Fibroblast of mammary gland (primary cell): ENCODE data around the gene ZNF358.

Experiments used
- DNase-seq: peaks from one replicate; pipeline ENCODE4 v3.0.0-alpha.2; 2010; ENCODE audit warnings: low read depth
- H3K4me3 ChIP-seq: 2 replicates; pipeline ENCODE4 v1.5.1; 2011; ENCODE audit warnings: low read depth, mild to moderate bottlenecking, low read length, moderate library complexity; ENCODE audit not compliant: control insufficient read depth
- CTCF ChIP-seq: conservative IDR thresholded peaks from 2 replicates; pipeline ENCODE4 v1.5.1; 2011; ENCODE audit warnings: low read depth, low read length, inconsistent platforms; ENCODE audit not compliant: control insufficient read depth, insufficient read depth

ZNF358 gene

GRCh38 chr19:7541828-7542443, 26.0 kb downstream of the ZNF358 start:
- H3K4me3 ChIP-seq = no peak overlapping the region
- no peak for DNase-seq
- TF ChIP-seq CTCF = no peak

GRCh38 chr19:7542556-7543348, 26.8 kb downstream of the ZNF358 start:
- DNase-seq = no peak
- no peak for TF ChIP-seq CTCF
- H3K4me3 ChIP-seq = no peak overlapping the region

GRCh38 chr19:7544626-7545025, 28.7 kb downstream of the ZNF358 start:
- no peak for DNase-seq
- TF ChIP-seq CTCF = no peak
- no peak overlapping the region for H3K4me3 ChIP-seq

GRCh38 chr19:7545300-7545699, 29.4 kb downstream of the ZNF358 start:
- H3K4me3 ChIP-seq = no peak overlapping the region
- no peak for TF ChIP-seq CTCF
- no peak for DNase-seq

GRCh38 chr19:7545904-7546303, 30.0 kb downstream of the ZNF358 start:
- no peak for DNase-seq
- H3K4me3 ChIP-seq = no peak overlapping the region
- no peak for TF ChIP-seq CTCF

- DNase-seq = no peak
- H3K4me3 ChIP-seq = no peak overlapping the region
- TF ChIP-seq CTCF = no peak
Observed at GRCh38 chr19:7547159-7547558, 31.3 kb downstream of the ZNF358 start.
